Neural progenitor cell (in vitro differentiated cells): ENCODE measurements around the gene N4BP3.

Source experiments
- CTCF ChIP-seq: fragments of 200-600 bp; sonication (generic); IDR thresholded peaks from 2 replicates; pipeline ENCODE4 v1.5.1; 2017; ENCODE audit warnings: antibody characterized with exemption, mild to moderate bottlenecking
- EZH2 ChIP-seq: fragments of 200-600 bp; sonication (generic); IDR thresholded peaks from 2 replicates; pipeline ENCODE4 v1.6.1; 2017; ENCODE audit warnings: antibody characterized with exemption, mild to moderate bottlenecking, moderate library complexity
- EZH2phosphoT487 ChIP-seq: fragments of 200-600 bp; sonication (generic); IDR thresholded peaks from 2 replicates; pipeline ENCODE4 v1.6.1; 2017; ENCODE audit warnings: antibody characterized with exemption

- no peak for TF ChIP-seq CTCF
- no peak for TF ChIP-seq EZH2
- TF ChIP-seq EZH2phosphoT487, result no peak
Measured at GRCh38 chr5:178103612-178104011, 9.7 kb upstream of the N4BP3 start.
